ENCODE measurements around the gene RPGRIP1.

RPGRIP1 gene

DNA sequence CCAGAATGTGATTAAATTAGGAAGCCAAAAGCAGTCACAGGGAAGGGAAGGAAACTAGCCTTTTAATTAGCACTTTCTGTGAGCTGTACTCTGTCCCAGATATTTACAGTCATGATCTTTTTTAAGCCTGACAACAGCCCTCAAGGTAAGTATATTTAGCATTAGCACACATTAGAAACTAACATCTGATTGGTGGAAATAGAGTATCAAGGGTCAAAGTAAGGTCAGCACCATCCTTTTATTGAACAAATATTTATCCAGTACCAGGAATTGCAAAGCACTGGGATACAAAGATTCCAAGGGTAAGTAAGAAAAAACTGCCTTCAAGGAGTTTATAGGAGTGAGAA, 28.2 kb downstream of the RPGRIP1 start:
- ChIA-PET POLR2A (interaction anchor here (1.0 to 2.2 kb wide), 10 partner anchors 9 to 76 kb away, joined by 3 to 11 read pairs (median 6); partner anchors contain the start of genes RPGRIP1 and SUPT16H), CTCF (no interaction called here)
- no peak for DNase-seq (ENCODE audit: extremely low spot score)
- TF ChIP-seq FOXK2 (IDR thresholded peaks at IDR 0.05), result no peak
- no peak for TF ChIP-seq SUZ12 (IDR thresholded peaks at IDR 0.05)
- TF ChIP-seq ARNT (IDR thresholded peaks at IDR 0.05), result no peak
- TF ChIP-seq FOXM1 (IDR thresholded peaks at IDR 0.05; ENCODE audit: borderline replicate concordance), result no peak
- TF ChIP-seq BHLHE40 (IDR thresholded peaks at IDR 0.05; ENCODE audit: borderline replicate concordance), result no peak
- no peak for TF ChIP-seq HDGF (IDR thresholded peaks at IDR 0.05; ENCODE audit: borderline replicate concordance)
- no peak for TF ChIP-seq NFRKB (IDR thresholded peaks at IDR 0.05)
- TF ChIP-seq SP1 (IDR thresholded peaks at IDR 0.05), result no peak
- TF ChIP-seq ZNF384 (IDR thresholded peaks at IDR 0.05), result no peak
- TF ChIP-seq CTBP1 (IDR thresholded peaks at IDR 0.05; ENCODE audit: borderline replicate concordance), result no peak
- no peak for TF ChIP-seq ELF4 (IDR thresholded peaks at IDR 0.05)

DNA sequence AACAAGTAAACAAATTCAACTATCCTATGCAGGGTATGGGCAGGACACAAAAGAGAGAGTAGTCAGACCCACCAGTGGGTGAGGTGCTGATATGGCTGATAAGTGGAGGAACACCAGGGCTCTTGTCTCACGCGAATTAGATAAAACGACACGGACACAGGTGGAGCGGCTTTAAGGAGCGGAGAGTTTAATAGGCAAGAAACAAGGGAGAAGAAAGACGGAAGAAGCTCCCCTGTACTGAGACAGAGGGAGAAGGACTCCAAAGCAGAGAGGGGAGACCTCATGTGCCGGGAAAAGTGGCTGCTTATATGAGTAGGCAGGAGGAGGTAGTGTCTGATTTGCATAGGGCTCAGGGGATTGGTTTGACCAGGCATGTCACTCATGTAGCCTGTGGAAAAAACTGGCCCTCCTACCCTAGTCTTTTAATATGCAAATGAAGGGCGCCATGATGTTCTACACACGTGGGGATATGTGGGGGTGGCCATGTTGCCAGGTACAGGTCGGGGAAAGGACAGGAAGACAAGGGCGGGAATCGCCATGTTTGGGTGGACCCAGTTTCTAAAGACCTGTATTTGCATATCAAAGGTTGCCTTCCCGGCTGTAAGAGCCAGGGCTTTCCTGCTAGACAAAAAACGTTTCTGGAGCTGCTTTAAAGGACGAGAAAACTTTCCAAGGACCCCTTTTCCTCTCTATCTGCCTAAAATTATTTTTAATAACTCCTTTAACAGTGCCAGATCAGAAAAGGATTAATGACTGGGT, 28.8 kb downstream of the RPGRIP1 start:
- DNase-seq (ENCODE audit: extremely low spot score), result peak; percentile 67
- TF ChIP-seq FOXM1 (IDR thresholded peaks at IDR 0.05; ENCODE audit: borderline replicate concordance) (no peak), CTBP1 (IDR thresholded peaks at IDR 0.05; ENCODE audit: borderline replicate concordance) (no peak), L3MBTL2 (conservative IDR thresholded peaks at IDR 0.05) (0 out of 2 replicates have a peak, but pooled peaks have one; percentile 13), SUZ12 (IDR thresholded peaks at IDR 0.05) (no peak), NFRKB (IDR thresholded peaks at IDR 0.05) (peak; percentile 79), ELF4 (IDR thresholded peaks at IDR 0.05) (no peak), BHLHE40 (IDR thresholded peaks at IDR 0.05; ENCODE audit: borderline replicate concordance) (no peak), SP1 (IDR thresholded peaks at IDR 0.05) (no peak), ARNT (IDR thresholded peaks at IDR 0.05) (no peak), ZNF384 (IDR thresholded peaks at IDR 0.05) (no peak), HDGF (IDR thresholded peaks at IDR 0.05; ENCODE audit: borderline replicate concordance) (no peak), TARDBP (IDR thresholded peaks at IDR 0.05) (no peak), LEF1 (IDR thresholded peaks at IDR 0.05; ENCODE audit: borderline replicate concordance) (no peak), FOXK2 (IDR thresholded peaks at IDR 0.05) (peak; percentile 62; the same call in 1 of the 2 replicates), FOXA1 (IDR thresholded peaks at IDR 0.05) (no peak)
- TF ChIP-seq, protein P1, sequence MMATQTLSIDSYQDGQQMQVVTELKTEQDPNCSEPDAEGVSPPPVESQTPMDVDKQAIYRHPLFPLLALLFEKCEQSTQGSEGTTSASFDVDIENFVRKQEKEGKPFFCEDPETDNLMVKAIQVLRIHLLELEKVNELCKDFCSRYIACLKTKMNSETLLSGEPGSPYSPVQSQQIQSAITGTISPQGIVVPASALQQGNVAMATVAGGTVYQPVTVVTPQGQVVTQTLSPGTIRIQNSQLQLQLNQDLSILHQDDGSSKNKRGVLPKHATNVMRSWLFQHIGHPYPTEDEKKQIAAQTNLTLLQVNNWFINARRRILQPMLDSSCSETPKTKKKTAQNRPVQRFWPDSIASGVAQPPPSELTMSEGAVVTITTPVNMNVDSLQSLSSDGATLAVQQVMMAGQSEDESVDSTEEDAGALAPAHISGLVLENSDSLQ (IDR thresholded peaks at IDR 0.05), result peak; percentile 99
- POLR2A ChIA-PET, result interaction anchor here (0.6 to 2.2 kb wide), 17 partner anchors 9 to 217 kb away, joined by 3 to 11 read pairs (median 5); partner anchors contain the start of genes RPGRIP1, SALL2 and SUPT16H
- CTCF ChIA-PET, result no interaction called here

DNA sequence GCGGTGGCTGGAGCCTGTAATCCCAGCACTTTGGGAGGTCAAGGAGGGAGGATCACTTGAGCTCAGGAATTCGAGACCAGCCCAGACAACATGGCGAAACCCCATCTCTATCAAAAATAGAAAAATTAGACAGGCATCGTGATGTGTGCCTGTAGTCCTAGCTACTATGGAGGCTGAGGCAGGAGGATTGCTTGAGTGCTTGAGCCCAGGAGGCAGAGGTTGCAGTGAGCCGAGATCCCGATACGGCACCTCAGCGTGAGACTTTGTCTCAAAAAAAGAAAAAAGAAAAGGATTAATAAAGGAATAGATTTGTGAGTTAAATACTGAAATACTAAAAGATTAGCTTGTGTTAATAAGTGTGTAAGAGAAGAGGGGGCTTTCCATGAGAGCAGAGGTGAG, 29.4 kb downstream of the RPGRIP1 start:
- DNase-seq (ENCODE audit: extremely low spot score), result no peak
- ChIA-PET POLR2A (interaction anchor here (0.7 to 2.2 kb wide), 18 partner anchors 9 to 217 kb away, joined by 3 to 11 read pairs (median 5); partner anchors contain the start of genes RPGRIP1, SALL2 and SUPT16H), CTCF (interaction anchor here (0.9 kb wide), 1 partner anchor 17 kb away, joined by 3 read pairs; no protein-coding TSS in a partner anchor)
- 0 out of 2 replicates have a peak, but pooled peaks have one; percentile 6 for TF ChIP-seq NFRKB (IDR thresholded peaks at IDR 0.05)
- TF ChIP-seq L3MBTL2 (conservative IDR thresholded peaks at IDR 0.05), result peak; percentile 47; the same call in 1 of the 2 replicates
- no peak for TF ChIP-seq SUZ12 (IDR thresholded peaks at IDR 0.05)

DNA sequence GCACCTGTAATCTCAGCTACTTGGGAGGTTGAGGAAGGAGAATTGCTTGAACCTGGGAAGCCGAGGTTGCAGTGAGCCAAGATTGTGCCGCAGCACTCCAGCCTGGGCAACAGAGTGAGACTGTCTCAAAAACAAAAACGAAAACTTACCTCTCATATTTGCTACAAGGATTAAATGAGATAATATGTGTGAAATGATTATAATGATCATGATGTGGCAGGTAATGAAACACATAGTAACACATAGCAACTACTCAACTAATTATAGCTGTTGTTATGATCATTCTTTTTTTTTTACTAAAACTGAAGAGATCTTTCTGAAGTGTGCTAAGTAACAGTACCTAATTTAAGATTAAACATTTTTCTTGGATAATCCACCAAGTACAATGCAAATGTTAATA, 30.1 kb downstream of the RPGRIP1 start:
- POLR2A ChIA-PET, result interaction anchor here (0.8 to 1.9 kb wide), 4 partner anchors 10 to 73 kb away, joined by 3 to 8 read pairs (median 4); partner anchors contain the start of gene RPGRIP1
- DNase-seq (ENCODE audit: extremely low spot score), result no peak
- CTCF ChIA-PET, result interaction anchor here (0.9 kb wide), 1 partner anchor 17 kb away, joined by 3 read pairs; no protein-coding TSS in a partner anchor
- TF ChIP-seq FOXA1 (IDR thresholded peaks at IDR 0.05) (no peak), BHLHE40 (IDR thresholded peaks at IDR 0.05; ENCODE audit: borderline replicate concordance) (no peak), HDGF (IDR thresholded peaks at IDR 0.05; ENCODE audit: borderline replicate concordance) (no peak), FOXM1 (IDR thresholded peaks at IDR 0.05; ENCODE audit: borderline replicate concordance) (no peak), FOXK2 (IDR thresholded peaks at IDR 0.05) (no peak), SUZ12 (IDR thresholded peaks at IDR 0.05) (no peak), TARDBP (IDR thresholded peaks at IDR 0.05) (no peak), SP1 (IDR thresholded peaks at IDR 0.05) (no peak), ZNF384 (IDR thresholded peaks at IDR 0.05) (no peak), CTBP1 (IDR thresholded peaks at IDR 0.05; ENCODE audit: borderline replicate concordance) (no peak), ELF4 (IDR thresholded peaks at IDR 0.05) (no peak), NFRKB (IDR thresholded peaks at IDR 0.05) (no peak), L3MBTL2 (conservative IDR thresholded peaks at IDR 0.05) (no peak), LEF1 (IDR thresholded peaks at IDR 0.05; ENCODE audit: borderline replicate concordance) (no peak), ARNT (IDR thresholded peaks at IDR 0.05) (no peak)
- TF ChIP-seq, protein P1 (IDR thresholded peaks at IDR 0.05), result no peak

DNA sequence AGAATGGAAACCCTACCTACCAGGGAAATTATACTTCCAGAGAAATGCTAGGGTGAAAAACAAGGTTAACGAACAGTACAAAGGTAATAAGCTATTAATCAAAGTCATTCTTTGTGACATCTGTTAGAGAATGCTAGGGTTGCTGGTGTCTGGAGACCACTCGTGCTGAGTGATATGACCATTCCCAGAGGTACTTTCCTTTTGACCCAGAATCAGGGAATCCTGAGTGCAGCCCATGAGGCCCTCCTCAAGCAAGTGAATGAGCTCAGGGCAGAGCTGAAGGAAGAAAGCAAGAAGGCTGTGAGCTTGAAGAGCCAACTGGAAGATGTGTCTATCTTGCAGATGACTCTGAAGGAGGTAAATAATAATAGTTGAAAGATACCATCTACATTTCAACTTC, 31.7 kb downstream of the RPGRIP1 start:
- no peak for DNase-seq (ENCODE audit: extremely low spot score)
- TF ChIP-seq, protein P1 (IDR thresholded peaks at IDR 0.05), result peak; percentile 34; the same call in 1 of the 2 replicates
- TF ChIP-seq ARNT (IDR thresholded peaks at IDR 0.05) (no peak), FOXK2 (IDR thresholded peaks at IDR 0.05) (no peak)
- CTCF ChIA-PET, result interaction anchor here (1.1 kb wide), 2 partner anchors 9 to 15 kb away, joined by 4 to 5 read pairs; no protein-coding TSS in a partner anchor
- POLR2A ChIA-PET, result interaction anchor here (0.6 to 1.5 kb wide), 5 partner anchors 8 to 215 kb away, joined by 3 to 6 read pairs (median 3); partner anchors contain the start of gene SALL2

DNA sequence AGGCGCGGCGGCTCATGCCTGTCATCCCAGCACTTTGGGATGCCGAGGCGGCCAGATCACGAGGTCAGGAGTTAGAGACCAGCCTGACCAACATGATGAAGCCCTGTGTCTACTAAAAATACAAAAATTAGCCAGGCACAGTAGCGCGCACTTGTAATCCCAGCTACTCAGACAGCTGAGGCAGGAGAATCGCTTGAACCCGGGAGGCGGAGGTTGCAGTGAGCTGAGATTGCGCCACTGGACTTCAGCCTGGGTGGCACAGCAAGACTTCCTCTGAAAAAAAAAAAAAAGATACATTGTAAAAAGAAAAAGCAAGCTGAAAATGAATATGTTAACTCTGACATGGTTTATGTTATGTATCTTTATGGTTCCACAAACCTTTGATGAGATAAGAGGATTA, 33.6 kb downstream of the RPGRIP1 start:
- ChIA-PET CTCF (no interaction called here), POLR2A (no interaction called here)
- no peak for TF ChIP-seq ZNF384 (IDR thresholded peaks at IDR 0.05)
- no peak for TF ChIP-seq ARNT (IDR thresholded peaks at IDR 0.05)
- no peak for TF ChIP-seq SP1 (IDR thresholded peaks at IDR 0.05)
- no peak for TF ChIP-seq NFRKB (IDR thresholded peaks at IDR 0.05)
- TF ChIP-seq SUZ12 (IDR thresholded peaks at IDR 0.05), result no peak
- no peak for TF ChIP-seq ELF4 (IDR thresholded peaks at IDR 0.05)
- TF ChIP-seq L3MBTL2 (conservative IDR thresholded peaks at IDR 0.05), result no peak
- TF ChIP-seq FOXA1 (IDR thresholded peaks at IDR 0.05), result no peak
- TF ChIP-seq TARDBP (IDR thresholded peaks at IDR 0.05), result no peak
- no peak for TF ChIP-seq HDGF (IDR thresholded peaks at IDR 0.05; ENCODE audit: borderline replicate concordance)
- TF ChIP-seq, protein P1 (IDR thresholded peaks at IDR 0.05), result no peak
- DNase-seq (ENCODE audit: extremely low spot score), result no peak
